Astrocyte (in vitro differentiated cells and primary cell): ENCODE results near the gene FUT7.

Experiments used
- CTCF ChIP-seq: IDR thresholded peaks from 2 replicates; pipeline ENCODE4 v1.5.1; 2011; ENCODE audit warnings: low read depth, mild to moderate bottlenecking, inconsistent platforms, low read length, moderate library complexity; ENCODE audit not compliant: insufficient read depth
- EZH2 ChIP-seq: IDR thresholded peaks from 2 replicates; pipeline ENCODE4 v1.6.1; 2012; ENCODE audit warnings: mild to moderate bottlenecking, low read length, inconsistent platforms; ENCODE audit not compliant: insufficient read depth

- no peak for TF ChIP-seq CTCF
- TF ChIP-seq EZH2 = peak; percentile 32
These were observed 4.3 kb downstream of the FUT7 start, which contains the start of gene ABCA2 for GRCh38 chr9:137027369-137028262.
